Kidney glomerular epithelial cell (primary cell): Measurements from ENCODE around the gene PTPN21.
"Not testable (repeated sequence)": the region's sequence is repeated elsewhere in the genome, so short reads cannot be mapped to it uniquely, and the experiment has no call there.

Experiments used
- DNase-seq: peaks from one replicate; lab custom pipeline; 2025; lab: John Stamatoyannopoulos, UW

PTPN21 gene

GRCh38 chr14:88551980-88552431 lies 2.8 kb downstream of the PTPN21 start:
- peak; percentile 4 for DNase-seq

GRCh38 chr14:88551094-88551870 lies 3.5 kb downstream of the PTPN21 start:
- DNase-seq = peak; percentile 50

GRCh38 chr14:88550078-88550477 lies 4.7 kb downstream of the PTPN21 start:
- no peak for DNase-seq

- no peak for DNase-seq
Measured at GRCh38 chr14:88547386-88547780, 7.4 kb downstream of the PTPN21 start.

GRCh38 chr14:88546621-88547385 lies 8.0 kb downstream of the PTPN21 start:
- no peak for DNase-seq

- no peak for DNase-seq
Measured at GRCh38 chr14:88545256-88545655, 9.6 kb downstream of the PTPN21 start.

- DNase-seq = no peak
Measured at GRCh38 chr14:88542857-88543795, 11.7 kb downstream of the PTPN21 start.

- peak; percentile 62 for DNase-seq
Measured at GRCh38 chr14:88541324-88541723, 13.5 kb downstream of the PTPN21 start.

GRCh38 chr14:88535813-88536212 lies 19.0 kb downstream of the PTPN21 start:
- no peak for DNase-seq

- no peak for DNase-seq
Measured at GRCh38 chr14:88535149-88535548, 19.7 kb downstream of the PTPN21 start.

- no peak for DNase-seq
Measured at GRCh38 chr14:88533064-88533602, 21.7 kb downstream of the PTPN21 start.

GRCh38 chr14:88529889-88530288 lies 24.9 kb downstream of the PTPN21 start:
- not testable (repeated sequence) for DNase-seq

GRCh38 chr14:88522393-88522792 lies 32.4 kb downstream of the PTPN21 start:
- no peak for DNase-seq

GRCh38 chr14:88521818-88522217 lies 33.0 kb downstream of the PTPN21 start:
- no peak for DNase-seq

GRCh38 chr14:88519907-88520306 lies 34.9 kb downstream of the PTPN21 start:
- no peak for DNase-seq

- peak; percentile 43 for DNase-seq
Measured at GRCh38 chr14:88518592-88519512, 36.0 kb downstream of the PTPN21 start.

- DNase-seq = no peak
Measured at GRCh38 chr14:88516861-88517357, 37.9 kb downstream of the PTPN21 start.

GRCh38 chr14:88515499-88516221 lies 39.1 kb downstream of the PTPN21 start:
- peak; percentile 29 for DNase-seq

- DNase-seq = no peak
Measured at GRCh38 chr14:88507208-88507607, 47.6 kb downstream of the PTPN21 start.

- DNase-seq = no peak
Measured at GRCh38 chr14:88505621-88506020, 49.2 kb downstream of the PTPN21 start.
